Measurements from ENCODE around the gene CCT5.

The CCT5 gene

GRCh38 chr5:10315201-10315600, 65.1 kb downstream of the CCT5 start:
- POLR2A ChIA-PET = no interaction called here
- TF ChIP-seq, protein P1, sequence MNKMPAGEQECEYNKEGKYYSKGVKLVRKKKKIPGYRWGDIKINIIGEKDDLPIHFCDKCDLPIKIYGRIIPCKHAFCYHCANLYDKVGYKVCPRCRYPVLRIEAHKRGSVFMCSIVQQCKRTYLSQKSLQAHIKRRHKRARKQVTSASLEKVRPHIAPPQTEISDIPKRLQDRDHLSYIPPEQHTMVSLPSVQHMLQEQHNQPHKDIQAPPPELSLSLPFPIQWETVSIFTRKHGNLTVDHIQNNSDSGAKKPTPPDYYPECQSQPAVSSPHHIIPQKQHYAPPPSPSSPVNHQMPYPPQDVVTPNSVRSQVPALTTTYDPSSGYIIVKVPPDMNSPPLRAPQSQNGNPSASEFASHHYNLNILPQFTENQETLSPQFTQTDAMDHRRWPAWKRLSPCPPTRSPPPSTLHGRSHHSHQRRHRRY (tag by site-specific recombination; IDR thresholded peaks at IDR 0.05) = no peak
- TF ChIP-seq ZBTB7A (tag by site-specific recombination; IDR thresholded peaks at IDR 0.05; ENCODE audit: low read depth) (no peak), ZNF302 (tag by site-specific recombination; IDR thresholded peaks at IDR 0.05; ENCODE audit: low read depth) (no peak), IKZF3 (tag by site-specific recombination; IDR thresholded peaks at IDR 0.05) (no peak), TRIM28 (IDR thresholded peaks at IDR 0.05; ENCODE audit: borderline replicate concordance, low read length) (no peak), ZNF654 (tag by site-specific recombination; IDR thresholded peaks at IDR 0.05; ENCODE audit: low read depth) (no peak), ZNF585B (tag by site-specific recombination; IDR thresholded peaks at IDR 0.05) (no peak), REST (tag by site-specific recombination; IDR thresholded peaks at IDR 0.05) (no peak), ZNF274 (IDR thresholded peaks at IDR 0.05; ENCODE audit: low read length) (no peak), ZNF274 (tag by site-specific recombination; IDR thresholded peaks at IDR 0.05; ENCODE audit: borderline replicate concordance) (no peak), ZNF580 (tag by site-specific recombination; IDR thresholded peaks at IDR 0.05) (no peak), ZSCAN30 (tag by site-specific recombination; IDR thresholded peaks at IDR 0.05) (no peak), ZNF140 (tag by site-specific recombination; IDR thresholded peaks at IDR 0.05) (no peak)
- TF ChIP-seq, protein P2, sequence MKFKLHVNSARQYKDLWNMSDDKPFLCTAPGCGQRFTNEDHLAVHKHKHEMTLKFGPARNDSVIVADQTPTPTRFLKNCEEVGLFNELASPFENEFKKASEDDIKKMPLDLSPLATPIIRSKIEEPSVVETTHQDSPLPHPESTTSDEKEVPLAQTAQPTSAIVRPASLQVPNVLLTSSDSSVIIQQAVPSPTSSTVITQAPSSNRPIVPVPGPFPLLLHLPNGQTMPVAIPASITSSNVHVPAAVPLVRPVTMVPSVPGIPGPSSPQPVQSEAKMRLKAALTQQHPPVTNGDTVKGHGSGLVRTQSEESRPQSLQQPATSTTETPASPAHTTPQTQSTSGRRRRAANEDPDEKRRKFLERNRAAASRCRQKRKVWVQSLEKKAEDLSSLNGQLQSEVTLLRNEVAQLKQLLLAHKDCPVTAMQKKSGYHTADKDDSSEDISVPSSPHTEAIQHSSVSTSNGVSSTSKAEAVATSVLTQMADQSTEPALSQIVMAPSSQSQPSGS (tag by site-specific recombination; IDR thresholded peaks at IDR 0.05; ENCODE audit: low read depth) = no peak
- Histone ChIP-seq H3K4me1 (ENCODE audit: control insufficient read depth, insufficient read depth, low read length) (peaks cover 6% of the 10 kb centered on the region; the same call in 1 of the 2 replicates), H3K9me3 (ENCODE audit: control insufficient read depth, insufficient read depth, low read depth, low read length) (no peaks in the 10 kb centered on the region), H3K36me3 (ENCODE audit: control insufficient read depth in 2 of 2, insufficient read depth in 1 of 2, low read length in 2 of 2) (no peaks in the 10 kb centered on the region), H3K4me3 (ENCODE audit: low read depth, low read length) (no peak overlapping the region), H3K27ac (ENCODE audit: extremely low read depth, low read depth, low read length) (no peak overlapping the region)
- CTCF ChIA-PET = interaction anchor here (0.6 kb wide), 1 partner anchor 927 kb away, joined by 4 read pairs; no protein-coding TSS in a partner anchor
